Measurements from ENCODE around the gene ALOX15. TPM values are rescaled to one million over a fixed set of nuclear protein-coding genes. Genes with fewer than 3 reads are reported as not detected.
"Not testable (repeated sequence)": the region's sequence is repeated elsewhere in the genome, so short reads cannot be mapped to it uniquely, and the experiment has no call there.

ALOX15 gene
- total RNA-seq, 1 donor from 2014 or later: 1.7 TPM

DNA sequence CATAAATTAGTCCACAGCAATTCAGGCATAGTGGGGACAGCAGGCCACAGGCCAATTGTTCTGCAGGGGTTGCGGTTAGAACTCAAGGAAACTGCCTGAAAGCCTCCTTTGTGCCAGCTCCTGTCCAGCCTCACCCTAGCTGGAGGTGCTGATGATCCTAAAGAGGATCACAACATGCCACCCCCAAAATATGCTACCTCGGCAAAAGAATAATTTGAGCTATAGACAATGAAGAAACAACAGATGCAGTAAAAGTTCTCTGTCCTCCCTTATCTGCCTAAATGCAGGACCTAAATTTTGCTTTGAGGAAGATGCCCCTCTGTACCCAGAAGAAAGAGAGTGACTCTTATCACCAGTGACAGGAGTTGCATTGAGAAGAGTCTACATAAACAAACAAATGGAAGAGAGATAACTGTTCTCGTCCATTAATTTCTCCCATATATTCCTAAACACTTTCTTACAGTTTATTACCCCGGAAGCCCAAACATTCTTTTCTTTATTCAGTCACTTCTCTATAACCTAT lies 14.7 kb downstream of the ALOX15 start:
- Histone ChIP-seq H3K4me3 (no peak overlapping the region), H3K4me1 (peaks cover 14% of the 10 kb centered on the region), H3K27ac (no peak overlapping the region), H3K27me3 (no peaks in the 10 kb centered on the region), H3K36me3 (no peaks in the 10 kb centered on the region), H3K9me3 (no peaks in the 10 kb centered on the region)
- TF ChIP-seq, protein P1, sequence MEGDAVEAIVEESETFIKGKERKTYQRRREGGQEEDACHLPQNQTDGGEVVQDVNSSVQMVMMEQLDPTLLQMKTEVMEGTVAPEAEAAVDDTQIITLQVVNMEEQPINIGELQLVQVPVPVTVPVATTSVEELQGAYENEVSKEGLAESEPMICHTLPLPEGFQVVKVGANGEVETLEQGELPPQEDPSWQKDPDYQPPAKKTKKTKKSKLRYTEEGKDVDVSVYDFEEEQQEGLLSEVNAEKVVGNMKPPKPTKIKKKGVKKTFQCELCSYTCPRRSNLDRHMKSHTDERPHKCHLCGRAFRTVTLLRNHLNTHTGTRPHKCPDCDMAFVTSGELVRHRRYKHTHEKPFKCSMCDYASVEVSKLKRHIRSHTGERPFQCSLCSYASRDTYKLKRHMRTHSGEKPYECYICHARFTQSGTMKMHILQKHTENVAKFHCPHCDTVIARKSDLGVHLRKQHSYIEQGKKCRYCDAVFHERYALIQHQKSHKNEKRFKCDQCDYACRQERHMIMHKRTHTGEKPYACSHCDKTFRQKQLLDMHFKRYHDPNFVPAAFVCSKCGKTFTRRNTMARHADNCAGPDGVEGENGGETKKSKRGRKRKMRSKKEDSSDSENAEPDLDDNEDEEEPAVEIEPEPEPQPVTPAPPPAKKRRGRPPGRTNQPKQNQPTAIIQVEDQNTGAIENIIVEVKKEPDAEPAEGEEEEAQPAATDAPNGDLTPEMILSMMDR (IDR thresholded peaks at IDR 0.05): no peak
- intact Hi-C loops (cut with DNase I): loop anchor here (5.0 kb wide), 1 partner anchor 59 kb away; no protein-coding TSS in a partner anchor
- ATAC-seq: no peak
- peak; percentile 10 for DNase-seq

DNA sequence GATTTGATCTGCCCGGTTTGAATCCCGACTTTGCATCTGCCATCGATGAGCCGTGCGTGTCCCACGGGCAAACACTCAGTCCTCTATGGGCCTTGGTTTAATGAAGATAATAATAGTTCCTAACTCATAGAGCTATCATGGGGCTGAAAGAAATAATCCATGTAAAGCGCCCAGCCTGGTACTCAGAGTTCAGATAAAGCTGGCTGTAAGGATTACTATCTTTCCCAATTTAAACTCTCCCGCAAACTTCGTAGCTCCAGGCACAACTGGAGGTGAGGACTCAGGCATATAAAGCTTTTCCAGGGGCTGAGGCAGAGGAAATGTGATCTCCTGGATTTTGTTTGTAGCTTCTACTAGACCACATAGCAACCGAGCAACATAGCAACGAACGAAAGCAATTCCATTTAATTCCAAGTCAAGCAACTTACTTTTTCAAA lies 16.3 kb downstream of the ALOX15 start:
- H3K27ac ChIP-seq: no peak overlapping the region
- H3K9me3 ChIP-seq: no peaks in the 10 kb centered on the region
- intact Hi-C loops (cut with DNase I): loop anchor here (5.0 kb wide), 1 partner anchor 58 kb away; no protein-coding TSS in a partner anchor
- H3K27me3 ChIP-seq: no peaks in the 10 kb centered on the region
- peak; percentile 6 for DNase-seq
- no peak overlapping the region for H3K4me3 ChIP-seq
- no peaks in the 10 kb centered on the region for H3K36me3 ChIP-seq
- peaks cover 14% of the 10 kb centered on the region for H3K4me1 ChIP-seq
- TF ChIP-seq, protein P1 (IDR thresholded peaks at IDR 0.05): no peak
- no peak for ATAC-seq

DNA sequence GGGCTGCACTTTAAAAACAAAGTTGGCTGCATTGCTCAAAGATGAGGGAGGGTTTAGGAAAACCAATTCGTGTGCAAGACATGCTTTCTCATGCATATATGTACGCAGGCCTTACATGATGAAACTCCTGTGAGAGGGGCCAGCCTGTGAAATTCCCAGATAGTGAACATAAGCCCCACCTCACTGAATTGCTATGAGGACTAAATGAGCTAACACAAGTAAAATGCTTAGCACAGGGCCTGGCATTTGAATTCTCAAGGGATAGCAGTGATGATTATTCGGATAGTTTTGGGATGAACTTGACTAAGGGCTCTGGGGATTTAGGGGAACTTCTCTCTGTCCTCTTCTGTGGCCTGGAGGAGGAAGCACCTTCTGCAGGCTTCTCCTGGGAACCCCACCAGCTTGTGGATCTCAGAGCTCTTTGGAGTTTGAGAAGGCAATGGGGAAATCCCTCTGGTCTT lies 17.0 kb downstream of the ALOX15 start:
- H3K36me3 ChIP-seq; intact Hi-C loops (cut with DNase I); H3K4me3 ChIP-seq; ATAC-seq; H3K27me3 ChIP-seq; H3K27ac ChIP-seq; H3K9me3 ChIP-seq: not testable (repeated sequence)
- DNase-seq: peak; percentile 3
- H3K4me1 ChIP-seq: peaks cover 14% of the 10 kb centered on the region

DNA sequence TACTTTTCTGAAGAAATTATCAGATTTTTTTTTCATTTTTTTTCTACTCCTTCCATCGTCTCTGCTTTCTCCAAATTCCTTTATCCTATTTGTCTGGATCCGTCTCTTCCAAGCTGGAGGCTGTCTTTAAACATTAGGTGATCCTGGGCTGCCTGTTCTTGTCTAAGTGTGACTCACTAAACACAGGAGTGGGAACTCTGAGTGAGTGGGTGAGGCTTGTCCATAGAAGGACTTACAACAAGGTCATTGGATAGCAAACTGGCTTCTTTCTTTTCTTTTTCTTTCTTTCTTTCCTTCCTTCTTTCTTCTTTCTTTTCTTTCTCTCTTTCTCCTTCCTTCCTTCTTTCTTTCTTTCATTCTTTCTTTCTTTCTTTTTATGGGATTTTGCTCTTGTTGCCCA lies 18.2 kb downstream of the ALOX15 start:
- intact Hi-C loops (cut with DNase I): no loop called here

DNA sequence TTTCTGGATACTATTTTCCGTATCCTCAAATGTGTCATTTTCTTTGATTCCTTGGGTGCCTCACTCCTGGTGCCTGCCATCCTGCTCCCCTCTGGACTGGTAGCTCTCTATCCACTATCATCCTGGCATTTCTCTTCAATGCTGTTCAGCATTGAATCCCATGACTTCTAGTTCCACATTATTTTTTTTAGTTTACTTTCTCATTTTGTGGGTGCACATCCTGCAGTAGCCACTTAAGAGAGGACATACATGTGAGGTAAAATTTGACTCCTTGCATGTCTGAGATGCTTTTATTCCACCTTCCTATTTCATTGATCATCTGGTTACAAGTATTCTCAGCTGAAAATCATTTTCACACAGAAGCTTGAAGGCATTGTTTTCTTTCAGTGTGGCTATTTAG lies 19.1 kb downstream of the ALOX15 start:
- no peaks in the 10 kb centered on the region for H3K36me3 ChIP-seq
- no peak for DNase-seq
- no peak overlapping the region for H3K27ac ChIP-seq
- H3K9me3 ChIP-seq: no peaks in the 10 kb centered on the region
- H3K4me3 ChIP-seq: no peak overlapping the region
- intact Hi-C loops (cut with DNase I): no loop called here
- no peak for ATAC-seq
- H3K27me3 ChIP-seq: no peaks in the 10 kb centered on the region
- H3K4me1 ChIP-seq: peaks cover 14% of the 10 kb centered on the region
- TF ChIP-seq, protein P1 (IDR thresholded peaks at IDR 0.05): no peak

More for the DNA sequence above, 18.2 kb downstream of the ALOX15 start:
- DNase-seq (no peak), ATAC-seq (no peak)
- H3K27ac ChIP-seq: no peak overlapping the region
- TF ChIP-seq, protein P1 (IDR thresholded peaks at IDR 0.05): no peak
- no peaks in the 10 kb centered on the region for H3K36me3 ChIP-seq
- no peak overlapping the region for H3K4me3 ChIP-seq
- H3K9me3 ChIP-seq: no peaks in the 10 kb centered on the region
- no peaks in the 10 kb centered on the region for H3K27me3 ChIP-seq
- peaks cover 14% of the 10 kb centered on the region for H3K4me1 ChIP-seq

DNA sequence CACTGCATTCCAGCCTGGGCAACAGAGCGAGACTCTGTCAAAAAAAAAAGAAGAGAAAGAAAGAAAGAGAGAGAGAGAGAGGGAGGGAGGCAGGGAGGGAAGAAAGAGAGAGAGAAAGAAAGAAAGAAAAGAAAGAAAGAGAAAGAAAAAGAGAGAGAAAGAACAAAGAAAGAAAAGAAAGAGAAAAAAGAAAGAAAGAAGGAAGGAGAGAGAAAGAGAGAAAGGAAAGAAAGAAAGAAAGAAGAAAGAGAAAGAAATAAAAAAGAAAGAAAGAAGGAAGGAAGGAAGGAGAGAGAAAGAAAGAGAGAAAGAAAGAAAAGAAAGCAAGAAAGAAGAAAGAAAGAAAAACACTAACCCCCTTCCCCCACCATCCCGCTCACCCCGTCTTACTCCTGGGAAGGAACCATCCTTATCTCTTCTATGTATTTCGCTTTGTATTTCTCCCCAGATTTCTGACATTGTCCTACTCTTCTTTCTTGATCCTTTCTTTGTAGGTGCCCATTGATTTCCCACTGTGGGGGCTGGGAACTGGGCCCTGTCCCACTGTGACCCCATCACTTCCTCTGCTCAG lies 20.9 kb downstream of the ALOX15 start:
- DNase-seq: no peak
- H3K4me3 ChIP-seq: no peak overlapping the region
- no peaks in the 10 kb centered on the region for H3K27me3 ChIP-seq
- peaks cover 11% of the 10 kb centered on the region for H3K4me1 ChIP-seq
- H3K27ac ChIP-seq: no peak overlapping the region
- intact Hi-C loops (cut with DNase I): no loop called here
- H3K9me3 ChIP-seq: no peaks in the 10 kb centered on the region
- ATAC-seq: no peak
- no peaks in the 10 kb centered on the region for H3K36me3 ChIP-seq
- TF ChIP-seq, protein P1 (IDR thresholded peaks at IDR 0.05): no peak

All from upper lobe of right lung (tissue), 1 donor.